Gastroesophageal sphincter (tissue), 4 donors: ENCODE data around the gene IMPDH2. TPM values are rescaled to one million over a fixed set of nuclear protein-coding genes. Genes with fewer than 3 reads are reported as not detected.
A peak's percentile ranks its signal among the peaks of the same experiment; 100 is the strongest.

Source experiments
- ATAC-seq: fragments of 150-250 bp; one replicate; pipeline ENCODE4 v1.9.1; 2016; ENCODE audit warnings: mild to moderate bottlenecking, moderate library complexity
- H3K27ac ChIP-seq, 4 donors: fragments of 200-600 bp; sonication (generic) in 3 of 4; 1 replicate in 3 of 4; 2 replicates in 1 of 4; pipeline ENCODE4 v1.5.1; 2016 to 2019
- H3K27me3 ChIP-seq: fragments of 200-600 bp; sonication (generic); one replicate; pipeline ENCODE4 v1.5.1; 2019
- H3K36me3 ChIP-seq, 2 donors: fragments of 200-600 bp; sonication (generic); one replicate each; pipeline ENCODE4 v1.5.1; 2019; ENCODE audit warnings: control low read depth in 1 of 2
- H3K4me1 ChIP-seq, 3 donors: fragments of 200-600 bp; sonication (generic); 1 replicate in 2 of 3; 2 replicates in 1 of 3; pipeline ENCODE4 v1.5.1; 2016 to 2019; ENCODE audit warnings: control low read depth in 2 of 3
- H3K4me3 ChIP-seq, 2 donors: fragments of 200-600 bp; sonication (generic); one replicate each; pipeline ENCODE4 v1.5.1; 2019; ENCODE audit warnings: mild to moderate bottlenecking in 1 of 2, moderate library complexity in 1 of 2
- H3K9me3 ChIP-seq, 3 donors: fragments of 200-600 bp; sonication (generic); one replicate each; pipeline ENCODE4 v1.5.1; 2017 to 2019; ENCODE audit warnings: control low read depth in 2 of 3
- CTCF ChIP-seq, 4 experiments: fragments of 200-600 bp in 2 of 4; fragments of 450-650 bp in 2 of 4; sonication (generic) in 1 of 4; IDR thresholded peaks; one replicate each; pipeline ENCODE4 v1.5.1; 2017 to 2019; ENCODE audit warnings: antibody characterized with exemption in 4 of 4, mild to moderate bottlenecking in 2 of 4, moderate library complexity in 2 of 4
- EP300 ChIP-seq: sonication (generic); formaldehyde crosslinking; IDR thresholded peaks from one replicate; pipeline ENCODE4 v1.6.1; 2017; ENCODE audit warnings: antibody characterized with exemption, mild to moderate bottlenecking
- POLR2A ChIP-seq, 2 donors: fragments of 450-650 bp; IDR thresholded peaks; one replicate each; pipeline ENCODE4 v1.6.1; 2017; ENCODE audit warnings: antibody characterized with exemption in 2 of 2, mild to moderate bottlenecking in 2 of 2, moderate library complexity in 1 of 2
- POLR2AphosphoS5 ChIP-seq: sonication (generic); formaldehyde crosslinking; IDR thresholded peaks from one replicate; pipeline ENCODE4 v1.6.1; 2017; ENCODE audit warnings: antibody characterized with exemption
- WGBS, 2 donors: methylation state at CpG; one replicate each; pipeline ENCODE4 v1.1.5; 2018; ENCODE audit warnings: low coverage in 1 of 2; 5-methylcytosine and 5-hydroxymethylcytosine counted together
- total RNA-seq, 4 donors: library from RNA; depleted of rRNA; stranded (reverse); fragments of >200 nt; gene quantifications; one replicate each; pipeline ENCODE4 v1.1.0, GENCODE V29; 2016

Gene IMPDH2
- total RNA-seq, 4 donors from 2014 or later, result 89.8 to 179 (median 118) TPM

- no peaks in the 10 kb centered on the region for H3K27me3 ChIP-seq
- peak overlapping the region; percentile 65 to 92 for H3K4me3 ChIP-seq
- no peak for ATAC-seq
- H3K9me3 ChIP-seq, result no peaks in the 10 kb centered on the region
- peaks cover 0 to 44% of the 10 kb centered on the region in 2 donors for H3K36me3 ChIP-seq
- H3K4me1 ChIP-seq, result peaks cover 0 to 54% (median 22%) of the 10 kb centered on the region in 3 donors
- peak overlapping the region in 3 of 4 donors; percentile 88 to 89 (median 88) for H3K27ac ChIP-seq
- TF ChIP-seq POLR2AphosphoS5, result no peak
- TF ChIP-seq EP300, result no peak
- TF ChIP-seq POLR2A (IDR thresholded peaks at IDR 0.05), result no peak
- TF ChIP-seq CTCF (IDR thresholded peaks at IDR 0.05), result no peak
- no CpG with 5 or more reads among the region's 23 CpGs for WGBS, 2 donors
Observed at GRCh38 chr3:49017229-49017970, 11.8 kb downstream of the IMPDH2 start.

GRCh38 chr3:49016414-49017228 is 12.6 kb downstream of the IMPDH2 start:
- Histone ChIP-seq H3K9me3 (no peaks in the 10 kb centered on the region), H3K4me1 (peaks cover 0 to 61% (median 22%) of the 10 kb centered on the region in 3 donors), H3K27ac (peak overlapping the region in 1 of 4 donors; percentile 88), H3K36me3 (peaks cover 0 to 52% of the 10 kb centered on the region in 2 donors), H3K27me3 (no peaks in the 10 kb centered on the region), H3K4me3 (no peak overlapping the region)
- no peak for ATAC-seq
- TF ChIP-seq POLR2AphosphoS5, result no peak
- TF ChIP-seq POLR2A (IDR thresholded peaks at IDR 0.05), result no peak
- no peak for TF ChIP-seq EP300
- WGBS, 2 donors, result 100% methylated on average over 1 of the region's 6 CpGs; no CpG with 5 or more reads in 1 of the 2 donors

GRCh38 chr3:49015765-49016164 is 13.4 kb downstream of the IMPDH2 start:
- H3K4me1 ChIP-seq, result peaks cover 0 to 65% (median 22%) of the 10 kb centered on the region in 3 donors
- no peaks in the 10 kb centered on the region for H3K9me3 ChIP-seq
- H3K27me3 ChIP-seq, result no peaks in the 10 kb centered on the region
- TF ChIP-seq POLR2A (IDR thresholded peaks at IDR 0.05) (no peak), POLR2AphosphoS5 (no peak), EP300 (no peak), CTCF (IDR thresholded peaks at IDR 0.05) (no peak)
- H3K27ac ChIP-seq, result no peak overlapping the region
- no peak for ATAC-seq
- WGBS, 2 donors, result 20 to 70% methylated on average over 1 to 2 of the region's 6 CpGs
- no peak overlapping the region for H3K4me3 ChIP-seq
- peaks cover 0 to 58% of the 10 kb centered on the region in 2 donors for H3K36me3 ChIP-seq

- no peak for ATAC-seq
- no peaks in the 10 kb centered on the region for H3K9me3 ChIP-seq
- no peak overlapping the region for H3K4me3 ChIP-seq
- no peak for TF ChIP-seq POLR2A (IDR thresholded peaks at IDR 0.05)
- TF ChIP-seq CTCF (IDR thresholded peaks at IDR 0.05), result no peak
- TF ChIP-seq EP300, result no peak
- no peak for TF ChIP-seq POLR2AphosphoS5
- H3K27ac ChIP-seq, result no peak overlapping the region
- H3K36me3 ChIP-seq, result peaks cover 0 to 58% of the 10 kb centered on the region in 2 donors
- H3K4me1 ChIP-seq, result peaks cover 0 to 64% (median 16%) of the 10 kb centered on the region in 3 donors
- 60% methylated on average over 1 of the region's 8 CpGs; no CpG with 5 or more reads in 1 of the 2 donors for WGBS, 2 donors
- H3K27me3 ChIP-seq, result no peaks in the 10 kb centered on the region
Observed at GRCh38 chr3:49015072-49015471, 14.1 kb downstream of the IMPDH2 start.
